H9 (cell line): ENCODE measurements around the gene TMEM108. TPM values are rescaled to one million over a fixed set of nuclear protein-coding genes. Genes with fewer than 3 reads are reported as not detected.

Experiments
- DNase-seq: peaks from one replicate; pipeline ENCODE4 v3.0.0-alpha.2; 2017
- H2AFZ ChIP-seq: one replicate; pipeline ENCODE4 v1.6.1; 2013; ENCODE audit warnings: mild to moderate bottlenecking, low read length, control low read depth, moderate library complexity
- H2AK5ac ChIP-seq: 2 replicates; pipeline ENCODE4 v1.6.1; 2013; ENCODE audit warnings: low read length, control low read depth, mixed read lengths; ENCODE audit not compliant: insufficient read length
- H2BK120ac ChIP-seq: one replicate; pipeline ENCODE4 v1.6.1; 2013; ENCODE audit warnings: low read depth, mild to moderate bottlenecking, low read length, control low read depth, inconsistent platforms; ENCODE audit not compliant: poor library complexity, severe bottlenecking
- H2BK12ac ChIP-seq: 2 replicates; pipeline ENCODE4 v1.6.1; 2013; ENCODE audit warnings: low read length, control low read depth, mixed read lengths, low read depth; ENCODE audit not compliant: insufficient read length
- H2BK15ac ChIP-seq: 2 replicates; pipeline ENCODE4 v1.6.1; 2013; ENCODE audit warnings: low read depth, low read length, control low read depth
- H2BK20ac ChIP-seq: one replicate; pipeline ENCODE4 v1.6.1; 2013; ENCODE audit warnings: low read depth, mild to moderate bottlenecking, low read length, control low read depth, inconsistent platforms; ENCODE audit not compliant: poor library complexity, severe bottlenecking
- H2BK5ac ChIP-seq: 2 replicates; pipeline ENCODE4 v1.6.1; 2013; ENCODE audit warnings: low read length, control low read depth, mixed read lengths; ENCODE audit not compliant: insufficient read length
- H3K14ac ChIP-seq: 2 replicates; pipeline ENCODE4 v1.6.1; 2013; ENCODE audit warnings: low read length, control low read depth; ENCODE audit not compliant: insufficient read depth
- H3K18ac ChIP-seq: 2 replicates; pipeline ENCODE4 v1.6.1; 2013; ENCODE audit warnings: low read depth, mild to moderate bottlenecking, mixed read lengths, low read length, control low read depth; ENCODE audit not compliant: insufficient read length
- H3K23ac ChIP-seq: 2 replicates; pipeline ENCODE4 v1.6.1; 2013; ENCODE audit warnings: low read length, control low read depth, mixed read lengths, low read depth; ENCODE audit not compliant: insufficient read length
- H3K23me2 ChIP-seq: 2 replicates; pipeline ENCODE4 v1.6.1; 2013; ENCODE audit warnings: low read depth, mild to moderate bottlenecking, mixed read lengths, low read length, control low read depth; ENCODE audit not compliant: insufficient read length, poor library complexity, severe bottlenecking
- H3K27ac ChIP-seq: 2 replicates; pipeline ENCODE4 v1.5.1; 2013; ENCODE audit warnings: low read length, control low read depth, mixed read lengths, low read depth; ENCODE audit not compliant: insufficient read length
- H3K27me3 ChIP-seq: 2 replicates; pipeline ENCODE4 v1.6.1; 2013; ENCODE audit warnings: low read length, control low read depth, inconsistent platforms; ENCODE audit not compliant: insufficient read depth
- H3K4ac ChIP-seq: 2 replicates; pipeline ENCODE4 v1.6.1; 2013; ENCODE audit warnings: low read depth, mild to moderate bottlenecking, control low read depth, inconsistent platforms, low read length, moderate library complexity
- H3K4me1 ChIP-seq: 2 replicates; pipeline ENCODE4 v1.6.1; 2013; ENCODE audit warnings: low read length, control low read depth, inconsistent platforms; ENCODE audit not compliant: insufficient read depth
- H3K4me2 ChIP-seq: 2 replicates; pipeline ENCODE4 v1.6.1; 2013; ENCODE audit warnings: low read length, control low read depth, mixed read lengths; ENCODE audit not compliant: insufficient read length, insufficient read depth
- H3K56ac ChIP-seq: 2 replicates; pipeline ENCODE4 v1.6.1; 2013; ENCODE audit warnings: low read depth, mild to moderate bottlenecking, mixed read lengths, low read length, control low read depth; ENCODE audit not compliant: insufficient read length
- H3K79me1 ChIP-seq: 2 replicates; pipeline ENCODE4 v1.6.1; 2013; ENCODE audit warnings: low read depth, mild to moderate bottlenecking, moderate library complexity, low read length, control low read depth, inconsistent platforms; ENCODE audit not compliant: insufficient read depth, poor library complexity, severe bottlenecking
- H3K79me2 ChIP-seq: 2 replicates; pipeline ENCODE4 v1.6.1; 2013; ENCODE audit warnings: low read length, control low read depth, inconsistent platforms; ENCODE audit not compliant: insufficient read depth
- H3K9ac ChIP-seq: 2 replicates; pipeline ENCODE4 v1.6.1; 2013; ENCODE audit warnings: low read length, control low read depth, mixed read lengths; ENCODE audit not compliant: insufficient read length; ENCODE audit errors: extremely low read depth
- H3K9me3 ChIP-seq: one replicate; pipeline ENCODE4 v1.6.1; 2013; ENCODE audit warnings: low read depth, low read length, inconsistent platforms; ENCODE audit not compliant: control insufficient read depth
- H3T11ph ChIP-seq: one replicate; pipeline ENCODE4 v1.6.1; 2013; ENCODE audit warnings: mild to moderate bottlenecking, low read length, control low read depth, inconsistent platforms
- H4K20me1 ChIP-seq: one replicate; pipeline ENCODE4 v1.6.1; 2013; ENCODE audit not compliant: control insufficient read depth, insufficient read length, insufficient read depth
- H4K5ac ChIP-seq: 2 replicates; pipeline ENCODE4 v1.6.1; 2013; ENCODE audit warnings: low read depth, mild to moderate bottlenecking, mixed read lengths, low read length, control low read depth; ENCODE audit not compliant: insufficient read length
- H4K8ac ChIP-seq: replicated peaks from 2 replicates; pipeline ENCODE4 v1.6.1; 2013; ENCODE audit warnings: low read length, control low read depth, mixed read lengths, low read depth; ENCODE audit not compliant: insufficient read length
- H4K91ac ChIP-seq: 2 replicates; pipeline ENCODE4 v1.6.1; 2013; ENCODE audit warnings: low read depth, mild to moderate bottlenecking, moderate library complexity, mixed read lengths, low read length, control low read depth; ENCODE audit not compliant: insufficient read length
- H3K27ac Mint-ChIP-seq, 3 experiments: 2 replicates in 2 of 3; 3 replicates in 1 of 3; pipeline ENCODE4 v1.8.0; 2020 to 2021; ENCODE audit warnings: mixed read lengths in 3 of 3, mild to moderate bottlenecking in 1 of 3, moderate library complexity in 1 of 3
- H3K27me3 Mint-ChIP-seq: 2 replicates; pipeline ENCODE4 v1.8.0; 2021; ENCODE audit warnings: low read depth, mild to moderate bottlenecking, moderate library complexity, mixed read lengths
- H3K36me3 Mint-ChIP-seq, 3 experiments: 2 replicates in 2 of 3; 3 replicates in 1 of 3; pipeline ENCODE4 v1.8.0; 2020 to 2021; ENCODE audit warnings: low read depth in 3 of 3, mixed read lengths in 3 of 3; ENCODE audit not compliant: insufficient read depth in 1 of 3
- H3K4me1 Mint-ChIP-seq, 2 experiments: 2 replicates each; pipeline ENCODE4 v1.8.0; 2020; ENCODE audit warnings: mixed read lengths in 2 of 2
- H3K4me3 Mint-ChIP-seq, 2 experiments: 2 replicates in 1 of 2; 3 replicates in 1 of 2; pipeline ENCODE4 v1.8.0; 2020 to 2021; ENCODE audit warnings: mild to moderate bottlenecking in 2 of 2, mixed read lengths in 2 of 2, moderate library complexity in 1 of 2
- H3K9me3 Mint-ChIP-seq, 2 experiments: 2 replicates in 1 of 2; 3 replicates in 1 of 2; pipeline ENCODE4 v1.8.0; 2020; ENCODE audit warnings: mild to moderate bottlenecking in 2 of 2, mixed read lengths in 2 of 2, moderate library complexity in 1 of 2
- WGBS: extraction: QIAGEN DNeasy Blood & Tissue Kit; methylation state at CpG from one replicate; pipeline ENCODE4 v1.1.7; 2013; ENCODE audit warnings: missing lambda C conversion rate, low lambda C conversion rate, mixed read lengths; ENCODE audit not compliant: insufficient read length; ENCODE audit errors: extremely low coverage; 5-methylcytosine and 5-hydroxymethylcytosine counted together
- total RNA-seq: library from RNA; stranded (reverse); gene quantifications from 2 replicates; pipeline ENCODE4 v1.2.1, GENCODE V29; 2021
- TF ChIP-seq, protein P1 (sequence below): fragments of 200-600 bp; sonication (generic); conservative IDR thresholded peaks from 3 replicates; pipeline ENCODE4 v1.8.0; 2021; ENCODE audit warnings: antibody characterized with exemption, mild to moderate bottlenecking

TMEM108 gene
- total RNA-seq, 1 experiment from 2014 or later: 5.0 TPM

DNA sequence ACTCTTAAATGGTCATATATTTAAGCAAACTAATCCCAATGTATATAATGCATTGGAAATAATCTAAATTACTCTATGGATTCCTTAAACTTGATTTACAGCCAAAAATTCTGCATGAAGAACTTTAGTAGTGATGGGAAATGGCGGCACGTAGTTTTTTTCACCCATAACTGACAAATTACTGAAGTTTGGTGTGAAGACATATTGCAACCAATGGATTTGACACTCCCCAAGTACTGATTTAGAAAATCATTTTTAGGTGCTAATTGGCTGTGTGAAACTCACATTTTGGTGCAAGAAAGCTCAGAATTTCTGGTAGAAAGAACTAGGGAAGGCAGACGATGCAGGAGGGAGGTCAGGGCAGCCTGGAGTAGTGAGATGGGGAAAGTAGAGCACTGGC lies 19.3 kb upstream of the TMEM108 start:
- H4K20me1 ChIP-seq: no peaks in the 10 kb centered on the region
- H3K79me2 ChIP-seq: no peaks in the 10 kb centered on the region
- Mint-ChIP-seq H3K4me1 (no peaks in the 10 kb centered on the region), H3K27ac (no peak overlapping the region), H3K9me3 (peaks cover 0 to 5% of the 10 kb centered on the region in 2 experiments; a peak in 1 of 5 replicates), H3K4me3 (no peak overlapping the region), H3K36me3 (no peaks in the 10 kb centered on the region; a peak in 2 of 7 replicates), H3K27me3 (no peaks in the 10 kb centered on the region; the same call in 1 of the 2 replicates)
- H4K91ac ChIP-seq: no peak overlapping the region
- no peak overlapping the region for H2BK5ac ChIP-seq
- no peak overlapping the region for H2BK12ac ChIP-seq
- H3K79me1 ChIP-seq: no peaks in the 10 kb centered on the region
- no peak for DNase-seq
- H2BK120ac ChIP-seq: no peak overlapping the region
- TF ChIP-seq, protein P1, sequence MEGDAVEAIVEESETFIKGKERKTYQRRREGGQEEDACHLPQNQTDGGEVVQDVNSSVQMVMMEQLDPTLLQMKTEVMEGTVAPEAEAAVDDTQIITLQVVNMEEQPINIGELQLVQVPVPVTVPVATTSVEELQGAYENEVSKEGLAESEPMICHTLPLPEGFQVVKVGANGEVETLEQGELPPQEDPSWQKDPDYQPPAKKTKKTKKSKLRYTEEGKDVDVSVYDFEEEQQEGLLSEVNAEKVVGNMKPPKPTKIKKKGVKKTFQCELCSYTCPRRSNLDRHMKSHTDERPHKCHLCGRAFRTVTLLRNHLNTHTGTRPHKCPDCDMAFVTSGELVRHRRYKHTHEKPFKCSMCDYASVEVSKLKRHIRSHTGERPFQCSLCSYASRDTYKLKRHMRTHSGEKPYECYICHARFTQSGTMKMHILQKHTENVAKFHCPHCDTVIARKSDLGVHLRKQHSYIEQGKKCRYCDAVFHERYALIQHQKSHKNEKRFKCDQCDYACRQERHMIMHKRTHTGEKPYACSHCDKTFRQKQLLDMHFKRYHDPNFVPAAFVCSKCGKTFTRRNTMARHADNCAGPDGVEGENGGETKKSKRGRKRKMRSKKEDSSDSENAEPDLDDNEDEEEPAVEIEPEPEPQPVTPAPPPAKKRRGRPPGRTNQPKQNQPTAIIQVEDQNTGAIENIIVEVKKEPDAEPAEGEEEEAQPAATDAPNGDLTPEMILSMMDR: no peak
- no peak overlapping the region for H3K23ac ChIP-seq
- H3K9me3 ChIP-seq: no peaks in the 10 kb centered on the region
- no peak overlapping the region for H3T11ph ChIP-seq
- no peaks in the 10 kb centered on the region for H3K27me3 ChIP-seq
- no peak overlapping the region for H2BK15ac ChIP-seq
- H2AK5ac ChIP-seq: no peak overlapping the region
- H3K23me2 ChIP-seq: no peaks in the 10 kb centered on the region
- H4K8ac ChIP-seq: no peak overlapping the region
- no peak overlapping the region for H3K56ac ChIP-seq
- H2AFZ ChIP-seq: no peak overlapping the region
- WGBS: no CpG with 5 or more reads among the region's 3 CpGs
- no peaks in the 10 kb centered on the region for H3K4me1 ChIP-seq
- no peak overlapping the region for H3K9ac ChIP-seq
- no peak overlapping the region for H4K5ac ChIP-seq
- no peak overlapping the region for H3K14ac ChIP-seq
- H3K4ac ChIP-seq: no peak overlapping the region
- H2BK20ac ChIP-seq: no peak overlapping the region
- no peak overlapping the region for H3K27ac ChIP-seq
- H3K18ac ChIP-seq: no peak overlapping the region
- H3K4me2 ChIP-seq: no peak overlapping the region
